ENCODE data around the gene ADGRD1.
"Not testable (repeated sequence)": the region's sequence is repeated elsewhere in the genome, so short reads cannot be mapped to it uniquely, and the experiment has no call there.

The ADGRD1 gene

GRCh38 chr12:130993759-130994670 is 40.3 kb downstream of the ADGRD1 start:
- DNase-seq (ENCODE audit: extremely low read depth, low read depth) = no peak
- TF ChIP-seq CTCF (IDR thresholded peaks at IDR 0.05; ENCODE audit: low read depth, low read length) = no peak

GRCh38 chr12:130994821-130995375 is 41.2 kb downstream of the ADGRD1 start:
- no peak for DNase-seq (ENCODE audit: extremely low read depth, low read depth)
- no peak for TF ChIP-seq CTCF (IDR thresholded peaks at IDR 0.05; ENCODE audit: low read depth, low read length)

GRCh38 chr12:130995386-130995969 is 41.8 kb downstream of the ADGRD1 start:
- DNase-seq (ENCODE audit: extremely low read depth, low read depth) = not testable (repeated sequence)

- no peak for DNase-seq (ENCODE audit: extremely low read depth, low read depth)
- TF ChIP-seq CTCF (IDR thresholded peaks at IDR 0.05; ENCODE audit: low read depth, low read length) = no peak
Observed at GRCh38 chr12:130998136-130998535, 44.4 kb downstream of the ADGRD1 start.

GRCh38 chr12:131000000-131000486 is 46.3 kb downstream of the ADGRD1 start:
- no peak for DNase-seq (ENCODE audit: extremely low read depth, low read depth)
- TF ChIP-seq CTCF (IDR thresholded peaks at IDR 0.05; ENCODE audit: low read depth, low read length) = no peak

GRCh38 chr12:131001493-131001892 is 47.8 kb downstream of the ADGRD1 start:
- no peak for DNase-seq (ENCODE audit: extremely low read depth, low read depth)
- TF ChIP-seq CTCF (IDR thresholded peaks at IDR 0.05; ENCODE audit: low read depth, low read length) = no peak

GRCh38 chr12:131002216-131002631 is 48.5 kb downstream of the ADGRD1 start:
- no peak for DNase-seq (ENCODE audit: extremely low read depth, low read depth)
- no peak for TF ChIP-seq CTCF (IDR thresholded peaks at IDR 0.05; ENCODE audit: low read depth, low read length)
